ENCODE data around the gene SMOC2.
"Not testable (repeated sequence)": the region's sequence is repeated elsewhere in the genome, so short reads cannot be mapped to it uniquely, and the experiment has no call there.

SMOC2 gene

GRCh38 chr6:168676552-168677322 is 235.8 kb downstream of the SMOC2 start:
- TF ChIP-seq CTCF (IDR thresholded peaks at IDR 0.05; ENCODE audit: insufficient read depth, low read depth, low read length, missing control alignments): no peak
- no peak overlapping the region for H3K4me3 ChIP-seq (ENCODE audit: low read depth, low read length)
- DNase-seq (ENCODE audit: low read depth): no peak

- not testable (repeated sequence) for DNase-seq (ENCODE audit: low read depth); H3K4me3 ChIP-seq (ENCODE audit: low read depth, low read length)
Measured at GRCh38 chr6:168677323-168677781, 236.4 kb downstream of the SMOC2 start.

GRCh38 chr6:168678077-168678476 is 237.1 kb downstream of the SMOC2 start:
- DNase-seq (ENCODE audit: low read depth): no peak
- TF ChIP-seq CTCF (IDR thresholded peaks at IDR 0.05; ENCODE audit: insufficient read depth, low read depth, low read length, missing control alignments): no peak
- no peak overlapping the region for H3K4me3 ChIP-seq (ENCODE audit: low read depth, low read length)

- no peak for DNase-seq (ENCODE audit: low read depth)
- no peak overlapping the region for H3K4me3 ChIP-seq (ENCODE audit: low read depth, low read length)
- no peak for TF ChIP-seq CTCF (IDR thresholded peaks at IDR 0.05; ENCODE audit: insufficient read depth, low read depth, low read length, missing control alignments)
Measured at GRCh38 chr6:168678588-168678987, 237.6 kb downstream of the SMOC2 start.

- DNase-seq (ENCODE audit: low read depth): no peak
- TF ChIP-seq CTCF (IDR thresholded peaks at IDR 0.05; ENCODE audit: insufficient read depth, low read depth, low read length, missing control alignments): no peak
- H3K4me3 ChIP-seq (ENCODE audit: low read depth, low read length): no peak overlapping the region
Measured at GRCh38 chr6:168681748-168682147, 240.8 kb downstream of the SMOC2 start.

GRCh38 chr6:168683621-168684020 is 242.6 kb downstream of the SMOC2 start:
- no peak for TF ChIP-seq CTCF (IDR thresholded peaks at IDR 0.05; ENCODE audit: insufficient read depth, low read depth, low read length, missing control alignments)
- no peak for DNase-seq (ENCODE audit: low read depth)
- no peak overlapping the region for H3K4me3 ChIP-seq (ENCODE audit: low read depth, low read length)

- H3K4me3 ChIP-seq (ENCODE audit: low read depth, low read length): no peak overlapping the region
- no peak for DNase-seq (ENCODE audit: low read depth)
- no peak for TF ChIP-seq CTCF (IDR thresholded peaks at IDR 0.05; ENCODE audit: insufficient read depth, low read depth, low read length, missing control alignments)
Measured at GRCh38 chr6:168684471-168684870, 243.5 kb downstream of the SMOC2 start.

Measured in GM12865 (cell line).